Kidney (tissue), 14 donors: ENCODE data around the gene FMNL3. TPM values are rescaled to one million over a fixed set of nuclear protein-coding genes. Genes with fewer than 3 reads are reported as not detected.

Experiments used
- DNase-seq, 5 donors: peaks; one replicate each; pipeline ENCODE4 v3.0.0-alpha.2; 2013 to 2020
- FAIRE-seq: peaks from 2 replicates; lab custom pipeline; 2012; peaks lifted over from hg19 to GRCh38; lab: Jason Lieb, UNC
- H3K27ac ChIP-seq, 2 donors: one replicate each; pipeline ENCODE4 v1.7.0; 2013; ENCODE audit warnings: low read depth in 2 of 2, low read length in 2 of 2, inconsistent platforms in 1 of 2
- H3K27me3 ChIP-seq: one replicate; pipeline ENCODE4 v1.7.1; 2013; ENCODE audit warnings: low read length, inconsistent platforms; ENCODE audit not compliant: control insufficient read depth, insufficient read depth
- H3K36me3 ChIP-seq, 3 donors: one replicate each; pipeline versions ENCODE4 v1.7.0 to v1.7.1; 2013; ENCODE audit warnings: low read length in 3 of 3, control low read depth in 1 of 3, inconsistent platforms in 1 of 3; ENCODE audit not compliant: insufficient read depth in 3 of 3, control insufficient read depth in 2 of 3
- H3K4me1 ChIP-seq, 3 donors: one replicate each; pipeline versions ENCODE4 v1.7.0 to v1.7.1; 2013; ENCODE audit warnings: low read length in 3 of 3, inconsistent platforms in 1 of 3, low read depth in 1 of 3; ENCODE audit not compliant: control insufficient read depth in 2 of 3, insufficient read depth in 2 of 3
- H3K4me3 ChIP-seq, 3 donors: one replicate each; pipeline versions ENCODE4 v1.7.0 to v1.8.1; 2013; ENCODE audit warnings: low read length in 3 of 3, control low read depth in 1 of 3, inconsistent platforms in 1 of 3
- H3K9ac ChIP-seq, 3 donors: one replicate each; pipeline versions ENCODE4 v1.7.0 to v1.7.1; 2013; ENCODE audit warnings: low read length in 3 of 3, control low read depth in 1 of 3, inconsistent platforms in 1 of 3
- H3K9me3 ChIP-seq, 3 donors: one replicate each; pipeline versions ENCODE4 v1.7.0 to v1.7.1; 2013; ENCODE audit warnings: low read length in 3 of 3, control low read depth in 1 of 3, inconsistent platforms in 1 of 3; ENCODE audit not compliant: control insufficient read depth in 2 of 3, insufficient read depth in 1 of 3
- intact Hi-C: fragments of 100-400 bp; cut with DNase I; formaldehyde crosslinking; loops from one replicate; pipeline ENCODE4 v1.11.1; 2022
- polyA plus RNA-seq: library from polyadenylated mRNA; stranded (reverse); fragments of 350-450 nt; fragmentation: Illumina TruSeq; extraction: RNeasy Lipid Tissue Mini Kit (QIAGEN cat#74804); gene quantifications from one replicate; pipeline ENCODE4 v1.2.3, GENCODE V29; 2014; ENCODE audit warnings: low read depth, low replicate concordance; ENCODE audit not compliant: insufficient read depth
- total RNA-seq: library from RNA; stranded (reverse); fragmentation: NEBNext Ultra II Directional; extraction: Animal tissue kit (Norgen Biotek cat#: 25700); gene quantifications from one replicate; pipeline ENCODE4 v1.2.1, GENCODE V29; 2021
- TF ChIP-seq, protein P1 (sequence below): IDR thresholded peaks from 3 replicates; pipeline ENCODE4 v1.5.1; 2012; ENCODE audit warnings: mild to moderate bottlenecking, moderate library complexity, borderline replicate concordance; ENCODE audit not compliant: insufficient read depth; ENCODE audit errors: extremely low read depth
- donor health status: control.
- donor health status: control.
- donor health status: control.
- donor health status: control.
- donor health status: control.
- donor health status: DM: yes; HTN: yes; CAD: no.
- donor health status: Normal renal cell carcinoma (clear cell type).

Gene FMNL3
- total and polyA plus RNA-seq, 2 donors from 2014 or later = 6.3 to 25.6 TPM

DNA sequence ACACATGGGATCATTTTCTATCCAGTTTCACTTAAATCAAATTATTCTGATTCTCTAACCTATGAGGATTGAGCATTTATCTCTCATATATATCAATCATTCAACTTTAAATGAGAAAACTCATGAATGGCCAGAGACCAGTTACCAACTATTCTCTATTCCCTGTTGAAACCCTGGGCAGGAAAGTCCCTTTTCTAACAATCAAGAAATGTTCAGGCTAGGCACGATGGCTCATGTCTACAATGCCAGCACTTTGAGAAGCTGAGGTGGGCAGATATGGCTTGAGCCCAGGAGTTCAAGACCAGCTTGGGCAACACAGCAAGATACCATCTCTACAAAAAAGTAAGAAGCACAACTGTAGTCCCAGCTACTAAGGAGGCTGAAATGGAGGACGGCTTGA lies 18.0 kb downstream of the FMNL3 start:
- H3K27ac ChIP-seq = no peak overlapping the region
- H3K27me3 ChIP-seq = no peaks in the 10 kb centered on the region
- intact Hi-C loops = no loop called here
- H3K4me1 ChIP-seq = peaks cover 0 to under 1% (median 0%) of the 10 kb centered on the region in 3 donors
- TF ChIP-seq, protein P1, sequence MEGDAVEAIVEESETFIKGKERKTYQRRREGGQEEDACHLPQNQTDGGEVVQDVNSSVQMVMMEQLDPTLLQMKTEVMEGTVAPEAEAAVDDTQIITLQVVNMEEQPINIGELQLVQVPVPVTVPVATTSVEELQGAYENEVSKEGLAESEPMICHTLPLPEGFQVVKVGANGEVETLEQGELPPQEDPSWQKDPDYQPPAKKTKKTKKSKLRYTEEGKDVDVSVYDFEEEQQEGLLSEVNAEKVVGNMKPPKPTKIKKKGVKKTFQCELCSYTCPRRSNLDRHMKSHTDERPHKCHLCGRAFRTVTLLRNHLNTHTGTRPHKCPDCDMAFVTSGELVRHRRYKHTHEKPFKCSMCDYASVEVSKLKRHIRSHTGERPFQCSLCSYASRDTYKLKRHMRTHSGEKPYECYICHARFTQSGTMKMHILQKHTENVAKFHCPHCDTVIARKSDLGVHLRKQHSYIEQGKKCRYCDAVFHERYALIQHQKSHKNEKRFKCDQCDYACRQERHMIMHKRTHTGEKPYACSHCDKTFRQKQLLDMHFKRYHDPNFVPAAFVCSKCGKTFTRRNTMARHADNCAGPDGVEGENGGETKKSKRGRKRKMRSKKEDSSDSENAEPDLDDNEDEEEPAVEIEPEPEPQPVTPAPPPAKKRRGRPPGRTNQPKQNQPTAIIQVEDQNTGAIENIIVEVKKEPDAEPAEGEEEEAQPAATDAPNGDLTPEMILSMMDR = no peak
- H3K9ac ChIP-seq = no peak overlapping the region
- H3K9me3 ChIP-seq = no peaks in the 10 kb centered on the region
- FAIRE-seq (no peak), DNase-seq (no peak)
- no peaks in the 10 kb centered on the region for H3K36me3 ChIP-seq
- H3K4me3 ChIP-seq = no peak overlapping the region

DNA sequence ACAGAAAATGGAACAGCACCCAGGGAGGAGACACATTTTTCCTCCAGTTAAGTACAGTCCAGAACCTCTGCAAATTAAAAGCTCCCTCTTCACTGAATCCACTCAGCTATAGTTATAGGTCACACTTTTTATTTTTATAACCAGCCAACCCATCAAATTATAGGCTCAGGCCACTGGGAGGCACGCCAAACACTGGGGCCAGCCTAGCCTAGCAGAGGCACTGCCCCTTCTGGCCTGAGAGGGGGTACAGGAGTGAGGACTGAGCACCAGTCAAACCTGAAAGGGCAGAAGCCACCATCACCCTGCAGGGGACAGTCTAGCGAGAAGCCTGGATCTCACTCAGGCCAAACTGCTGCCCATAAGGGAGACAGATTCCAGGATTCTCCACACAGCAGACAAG lies 19.3 kb downstream of the FMNL3 start:
- DNase-seq (no peak), FAIRE-seq (no peak)
- H3K36me3 ChIP-seq = no peaks in the 10 kb centered on the region
- H3K27me3 ChIP-seq = no peaks in the 10 kb centered on the region
- no peaks in the 10 kb centered on the region for H3K9me3 ChIP-seq
- H3K4me1 ChIP-seq = peaks cover 0 to 5% (median 0%) of the 10 kb centered on the region in 3 donors
- H3K4me3 ChIP-seq = no peak overlapping the region
- intact Hi-C loops = no loop called here
- no peak overlapping the region for H3K9ac ChIP-seq
- no peak overlapping the region for H3K27ac ChIP-seq
- TF ChIP-seq, protein P1 = no peak

DNA sequence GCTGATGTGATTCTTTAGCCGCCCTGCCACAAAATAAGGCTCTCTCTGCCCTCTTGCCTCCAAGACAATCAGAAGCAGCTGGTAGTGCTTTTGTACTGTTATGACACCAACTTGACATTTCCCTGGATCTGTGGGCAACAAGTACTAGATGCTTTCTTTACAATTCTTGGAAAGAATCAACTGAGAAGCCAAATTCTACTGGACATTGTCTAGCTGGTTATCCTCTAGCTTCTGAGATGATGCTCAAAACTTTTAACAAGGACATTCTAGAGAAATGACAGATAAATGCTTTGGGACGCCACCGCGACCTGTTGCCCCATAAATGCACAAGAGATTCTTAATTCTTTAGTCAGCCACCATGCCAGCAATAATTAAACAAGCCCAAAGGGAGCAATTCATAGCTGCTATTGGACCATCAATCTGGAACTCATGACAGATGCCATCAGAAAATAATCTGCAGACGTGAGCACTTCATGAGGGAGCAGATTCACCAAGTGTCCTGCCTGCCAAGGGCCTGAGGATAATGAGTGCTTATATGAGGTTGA lies 22.8 kb downstream of the FMNL3 start:
- Histone ChIP-seq H3K4me3 (no peak overlapping the region), H3K4me1 (peaks cover 0 to 5% (median 0%) of the 10 kb centered on the region in 3 donors), H3K9ac (no peak overlapping the region), H3K36me3 (no peaks in the 10 kb centered on the region), H3K9me3 (no peaks in the 10 kb centered on the region), H3K27ac (no peak overlapping the region), H3K27me3 (no peaks in the 10 kb centered on the region)
- TF ChIP-seq, protein P1 = no peak
- intact Hi-C loops = no loop called here
- FAIRE-seq (no peak), DNase-seq (no peak)
